Calu3 (cell line): ENCODE results near the gene ANKRD42. TPM values are rescaled to one million over a fixed set of nuclear protein-coding genes. Genes with fewer than 3 reads are reported as not detected.

Experiments
- BruUV-seq: library from RNA; stranded (reverse); fragments of 400-500 nt; replicated peaks from 2 replicates; lab custom pipeline; 2021; lab: Mats Ljungman, UMichigan
- CTCF ChIA-PET: fragments of 300-600 bp; sonication (Branson Sonifier 250); formaldehyde crosslinking; loops from one replicate; lab custom pipeline; 2022; ENCODE audit warnings: antibody characterized with exemption; lab: Charles Lee
- DNase-seq: peaks from one replicate; pipeline ENCODE4 v3.0.0; 2022
- H3K27ac Mint-ChIP-seq: one replicate; pipeline ENCODE4 v1.8.0; 2022; ENCODE audit warnings: mixed read lengths; ENCODE audit not compliant: unreplicated experiment
- H3K27me3 Mint-ChIP-seq: one replicate; pipeline ENCODE4 v1.8.0; 2022; ENCODE audit warnings: mixed read lengths; ENCODE audit not compliant: unreplicated experiment
- H3K36me3 Mint-ChIP-seq: one replicate; pipeline ENCODE4 v1.8.0; 2022; ENCODE audit warnings: mild to moderate bottlenecking, moderate library complexity, mixed read lengths; ENCODE audit not compliant: insufficient read depth, unreplicated experiment
- H3K4me1 Mint-ChIP-seq: one replicate; pipeline ENCODE4 v1.8.0; 2022; ENCODE audit warnings: mild to moderate bottlenecking, low read depth, mixed read lengths; ENCODE audit not compliant: unreplicated experiment
- H3K4me3 Mint-ChIP-seq: one replicate; pipeline ENCODE4 v1.8.0; 2022; ENCODE audit warnings: mild to moderate bottlenecking, low read depth, moderate library complexity, mixed read lengths; ENCODE audit not compliant: unreplicated experiment
- H3K9me3 Mint-ChIP-seq: one replicate; pipeline ENCODE4 v1.8.0; 2022; ENCODE audit warnings: low read depth, mixed read lengths; ENCODE audit not compliant: unreplicated experiment
- CTCF ChIP-seq: fragments of 200-600 bp; IDR thresholded peaks from one replicate; pipeline ENCODE4 v1.8.0; 2022; ENCODE audit warnings: antibody characterized with exemption; ENCODE audit not compliant: unreplicated experiment
- intact Hi-C: fragments of 100-400 bp; cut with micrococcal nuclease; formaldehyde crosslinking; loops from one replicate; pipeline ENCODE4 v1.10.0; 2022; ENCODE audit not compliant: unreplicated experiment
- total RNA-seq: library from RNA; stranded (reverse); gene quantifications from 2 replicates; pipeline ENCODE4 v1.2.3, GENCODE V29; 2022

The ANKRD42 gene
- total RNA-seq, 1 experiment from 2014 or later: 5.2 TPM

GRCh38 chr11:83195143-83195466, 1.6 kb downstream of the ANKRD42 start:
- H3K4me1 Mint-ChIP-seq: peaks cover 31% of the 10 kb centered on the region
- H3K36me3 Mint-ChIP-seq: peaks cover 36% of the 10 kb centered on the region
- no peak for DNase-seq
- intact Hi-C loops: no loop called here
- TF ChIP-seq CTCF: no peak
- CTCF ChIA-PET: no interaction called here
- peak overlapping the region; percentile 79 for H3K4me3 Mint-ChIP-seq
- BruUV-seq: no TSS peak
- H3K27ac Mint-ChIP-seq: peak overlapping the region; percentile 67
- no peaks in the 10 kb centered on the region for H3K27me3 Mint-ChIP-seq
- H3K9me3 Mint-ChIP-seq: no peaks in the 10 kb centered on the region

- Mint-ChIP-seq H3K27me3 (no peaks in the 10 kb centered on the region), H3K4me3 (peak overlapping the region; percentile 79), H3K36me3 (peaks cover 34% of the 10 kb centered on the region), H3K27ac (no peak overlapping the region), H3K9me3 (no peaks in the 10 kb centered on the region), H3K4me1 (peaks cover 31% of the 10 kb centered on the region)
- BruUV-seq: no TSS peak
- no peak for DNase-seq
- TF ChIP-seq CTCF: no peak
- CTCF ChIA-PET: no interaction called here
- intact Hi-C loops: no loop called here
Measured at GRCh38 chr11:83195649-83196048, 2.1 kb downstream of the ANKRD42 start.

GRCh38 chr11:83200035-83200434, 6.5 kb downstream of the ANKRD42 start:
- BruUV-seq: no TSS peak
- CTCF ChIA-PET: interaction anchor here (0.6 kb wide), 1 partner anchor 333 kb away, joined by 3 read pairs; no protein-coding TSS in a partner anchor
- no peak for TF ChIP-seq CTCF

GRCh38 chr11:83205608-83206185, 12.2 kb downstream of the ANKRD42 start:
- H3K27me3 Mint-ChIP-seq: no peaks in the 10 kb centered on the region
- H3K27ac Mint-ChIP-seq: no peak overlapping the region
- no peaks in the 10 kb centered on the region for H3K9me3 Mint-ChIP-seq
- CTCF ChIA-PET: no interaction called here
- no TSS peak for BruUV-seq
- no peak for DNase-seq
- H3K36me3 Mint-ChIP-seq: no peaks in the 10 kb centered on the region
- no peak overlapping the region for H3K4me3 Mint-ChIP-seq
- intact Hi-C loops: no loop called here
- no peaks in the 10 kb centered on the region for H3K4me1 Mint-ChIP-seq
- TF ChIP-seq CTCF: no peak

More at GRCh38 chr11:83200035-83200434, 6.5 kb downstream of the ANKRD42 start:
- Mint-ChIP-seq H3K27ac (no peak overlapping the region), H3K9me3 (no peaks in the 10 kb centered on the region), H3K4me1 (peaks cover 20% of the 10 kb centered on the region), H3K27me3 (no peaks in the 10 kb centered on the region), H3K4me3 (no peak overlapping the region), H3K36me3 (peaks cover 1% of the 10 kb centered on the region)
- no peak for DNase-seq
- intact Hi-C loops: no loop called here
